Heart right ventricle (tissue), 16 donors: ENCODE measurements around the gene WDR87. TPM values are rescaled to one million over a fixed set of nuclear protein-coding genes. Genes with fewer than 3 reads are reported as not detected.
A peak's percentile ranks its signal among the peaks of the same experiment; 100 is the strongest.

Experiments used
- ATAC-seq, 8 donors: fragments of 200-7000 bp; cut with Tn5 transposase; one replicate each; pipeline ENCODE4 v1.9.1; 2020; ENCODE audit warnings: mild to moderate bottlenecking in 8 of 8, moderate library complexity in 8 of 8, moderate number of reproducible peaks in 1 of 8
- DNase-seq, 2 donors: peaks; one replicate each; pipeline ENCODE4 v3.0.0-alpha.2; 2020
- H3K27ac ChIP-seq, 10 donors: fragments of 200-600 bp; sonication (generic) in 2 of 10; one replicate each; pipeline versions ENCODE4 v1.5.0 to v1.8.0; 2020 to 2022; ENCODE audit warnings: mild to moderate bottlenecking in 3 of 10
- H3K27me3 ChIP-seq, 7 donors: fragments of 200-600 bp; one replicate each; pipeline ENCODE4 v1.8.0; 2021 to 2022; ENCODE audit warnings: mild to moderate bottlenecking in 2 of 7
- H3K36me3 ChIP-seq, 9 donors: fragments of 200-600 bp; sonication (generic) in 1 of 9; one replicate each; pipeline versions ENCODE4 v1.5.0 to v1.8.0; 2020 to 2022; ENCODE audit warnings: mild to moderate bottlenecking in 2 of 9
- H3K4me1 ChIP-seq, 9 donors: fragments of 200-600 bp; sonication (generic) in 1 of 9; one replicate each; pipeline versions ENCODE4 v1.5.0 to v1.8.0; 2020 to 2022; ENCODE audit warnings: mild to moderate bottlenecking in 4 of 9
- H3K4me3 ChIP-seq, 10 donors: fragments of 200-600 bp; sonication (generic) in 2 of 10; one replicate each; pipeline versions ENCODE4 v1.5.0 to v1.8.0; 2020 to 2022; ENCODE audit warnings: mild to moderate bottlenecking in 7 of 10, moderate library complexity in 2 of 10
- H3K9me3 ChIP-seq, 11 donors: fragments of 200-600 bp in 10 of 11; sonication (generic) in 2 of 11; one replicate each; pipeline versions ENCODE4 v1.5.0 to v1.8.0; 2013 to 2022; ENCODE audit warnings: mild to moderate bottlenecking in 2 of 11, control low read depth in 1 of 11, moderate library complexity in 1 of 11
- CTCF ChIP-seq, 9 donors: fragments of 200-600 bp; sonication (generic) in 2 of 9; IDR thresholded peaks; one replicate each; pipeline versions ENCODE4 v1.5.0 to v1.8.0; 2021 to 2022; ENCODE audit warnings: antibody characterized with exemption in 9 of 9, mild to moderate bottlenecking in 5 of 9, moderate library complexity in 1 of 9
- WGBS, 2 donors: extraction: QIAGEN DNeasy Blood & Tissue Kit; methylation state at CpG; one replicate each; pipeline ENCODE4 v1.1.7; 2013; ENCODE audit warnings: inconsistent platforms in 1 of 2; 5-methylcytosine and 5-hydroxymethylcytosine counted together
- intact Hi-C, 10 donors: fragments of 100-400 bp; cut with DNase I; formaldehyde crosslinking; loops; one replicate each; pipeline versions ENCODE4 v1.11.1 to v1.14.2; 2022
- long read RNA-seq, 3 donors: library from polyadenylated mRNA; unstranded; transcript quantifications; one replicate each; pipeline ENCODE4 v2.0.0, GENCODE V29; 2020 to 2021
- polyA plus RNA-seq, 2 donors: library from polyadenylated mRNA; stranded (reverse); fragments of 200-250 nt; gene quantifications; one replicate each; pipeline ENCODE4 v1.2.3, GENCODE V29; 2013
- total RNA-seq, 10 donors: library from RNA; stranded (reverse); fragmentation: NEBNext Ultra II Directional in 3 of 10; extraction: Animal tissue kit (Norgen Biotek cat#: 25700) in 3 of 10; gene quantifications; one replicate each; pipeline versions ENCODE4 v1.2.1 to v1.2.4, GENCODE V29; 2021 to 2023
- donor health status: Arrhythmogenic right ventricular cardiomyopathy.
- donor health status: ischemic (EF 13 %, LVEDD 7.1; RV severe dilation, severe dysfunction).
- donor health status: healthy with polysubstance abuse.
- donor health status: DM: no; HTN: yes; CAD: no.
- donor health status: DM: no; HTN: no; CAD: no.
- donor health status: ischemic (EF 25% LVEDD 6.9; RV normal size, moderate dysfunction).
- donor health status: ischemic (EF 25% LVEDD 5.7; RV mildly dilated, moderate dysfunction).
- donor health status: healthy.
- donor health status: DM: yes; HTN: yes; CAD: no.
- donor health status: Ischemic cardiomyopathy.
- donor health status: ischemic (EF 35%, LVEDD 5.7; RV mildly dilated, moderate dysfunction).
- donor health status: nonischemic (EF 11% LVEDD 7.7; RV severe dilation, severe dysfunction).
- donor health status: DM: yes; HTN: yes; CAD: no.
- donor health status: PGD.
- donor health status: ischemic (EF 29% LVEDD 5.4; RV normal size, mild dysfunction).
- donor health status: nonischemic (EF 23%, LVEDD 6.1; RV moderate dilation, normal function).

The WDR87 gene
- total RNA-seq = under 1 TPM in 1 of 10 donors, not detected in 9; 0.04 TPM
- polyA plus RNA-seq = not detected
- long read RNA-seq, donor 1 = 0 reads
- long read RNA-seq, donor 2 = 0 reads
- long read RNA-seq, donor 3 = 0 reads

DNA sequence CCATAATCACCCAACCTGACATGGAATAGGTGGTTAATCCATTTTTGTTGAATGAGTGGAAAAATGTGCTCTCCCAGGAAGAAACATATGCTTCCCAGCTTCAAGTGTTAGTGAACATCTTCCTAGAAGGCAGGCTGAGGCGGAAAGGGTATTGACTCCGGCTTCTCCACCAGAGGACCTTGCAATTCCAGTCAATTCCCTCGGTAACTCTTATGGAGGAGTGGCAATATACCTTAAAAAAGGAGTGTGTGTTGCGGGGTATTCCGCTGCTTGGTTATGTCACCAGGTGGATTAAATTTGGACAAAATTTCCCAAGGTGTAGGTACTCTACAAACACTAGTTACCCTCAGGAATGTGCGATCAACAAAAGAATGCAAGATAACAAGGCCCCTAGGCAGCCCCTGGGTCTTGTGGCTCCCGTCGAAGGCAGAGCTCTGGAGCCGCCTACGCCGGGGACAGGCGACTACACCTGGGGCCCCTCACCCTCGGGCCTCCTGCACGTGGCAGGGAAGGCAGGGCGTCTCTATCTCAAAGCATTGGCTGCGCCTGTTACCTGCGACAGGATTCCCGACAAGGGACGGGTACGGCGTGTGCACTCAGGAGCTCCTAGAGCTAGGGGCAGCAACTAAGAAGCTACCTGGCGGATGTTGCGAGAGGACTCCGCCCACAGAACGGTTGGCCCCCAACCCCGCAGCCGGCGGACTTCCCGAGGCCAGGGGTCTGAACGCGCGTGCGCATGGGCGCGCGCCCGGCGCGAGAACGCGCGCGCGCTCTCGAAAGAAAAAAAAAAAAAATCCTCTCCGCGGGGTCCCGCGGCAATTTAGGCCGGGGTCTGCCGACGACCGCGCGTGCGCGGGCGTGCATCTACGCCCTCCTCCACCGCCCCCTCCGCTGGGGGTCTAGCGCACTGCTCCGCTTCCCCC is at the start of gene WDR87:
TSS of gene WDR87 (minus strand) at position 649 of the 923 bp plus-strand sequence. CDS start 8,355 bp downstream, outside the sequence.
- intact Hi-C loops = loop anchor here (5.0 to 10.0 kb wide), 10 partner anchors 96 to 431 kb away; partner anchors contain the start of genes CATSPERG (in 3 of the 10) and DPF1 (in 2 of the 10)
- ATAC-seq (peak; percentile 0 to 43 (median 10)), DNase-seq (peak in 1 of 2 donors; percentile 33)
- H3K4me1 ChIP-seq = peaks cover 4 to 24% (median 18%) of the 10 kb centered on the region in 9 donors
- H3K27me3 ChIP-seq = no peaks in the 10 kb centered on the region
- no peaks in the 10 kb centered on the region for H3K36me3 ChIP-seq
- no peak for TF ChIP-seq CTCF (IDR thresholded peaks at IDR 0.05)
- H3K27ac ChIP-seq = peak within 1 kb of the TSS in 9 of 10 donors; percentile 64 to 88 (median 78)
- no peaks in the 10 kb centered on the region for H3K9me3 ChIP-seq
- H3K4me3 ChIP-seq = peak within 1 kb of the TSS; percentile 63 to 99 (median 88)
- 8 to 10% methylated on average over 61 to 63 of the region's 63 CpGs for WGBS, 2 donors

- no peak for ATAC-seq
Measured at GRCh38 chr19:37955986-37956385, 49.6 kb upstream of the WDR87 start.

GRCh38 chr19:37954421-37954874 is 48.1 kb upstream of the WDR87 start:
- no peaks in the 10 kb centered on the region for H3K27me3 ChIP-seq

More at GRCh38 chr19:37955986-37956385, 49.6 kb upstream of the WDR87 start:
- no peak for DNase-seq
- 89 to 90% methylated on average over 8 of the region's 8 CpGs for WGBS, 2 donors
- peaks cover 0 to 14% (median 6%) of the 10 kb centered on the region in 9 donors for H3K4me1 ChIP-seq
- H3K27ac ChIP-seq = no peak overlapping the region
- H3K36me3 ChIP-seq = no peaks in the 10 kb centered on the region
- no peaks in the 10 kb centered on the region for H3K27me3 ChIP-seq
- H3K9me3 ChIP-seq = peaks cover 0 to 10% (median 0%) of the 10 kb centered on the region in 11 donors
- H3K4me3 ChIP-seq = no peak overlapping the region
- intact Hi-C loops = no loop called here
- TF ChIP-seq CTCF (IDR thresholded peaks at IDR 0.05) = no peak

More at GRCh38 chr19:37954421-37954874, 48.1 kb upstream of the WDR87 start:
- peaks cover 0 to 8% (median 0%) of the 10 kb centered on the region in 11 donors for H3K9me3 ChIP-seq
- intact Hi-C loops = no loop called here
- WGBS, 2 donors = 81 to 82% methylated on average over 10 of the region's 10 CpGs
- no peak overlapping the region for H3K27ac ChIP-seq
- ATAC-seq = no peak
- H3K36me3 ChIP-seq = no peaks in the 10 kb centered on the region
- no peak for TF ChIP-seq CTCF (IDR thresholded peaks at IDR 0.05)
- no peak overlapping the region for H3K4me3 ChIP-seq
- DNase-seq = no peak
- peaks cover 0 to 13% (median 0%) of the 10 kb centered on the region in 9 donors for H3K4me1 ChIP-seq
